Epithelial cell of proximal tubule (primary cell): ENCODE results near the gene ZNF428. TPM values are rescaled to one million over a fixed set of nuclear protein-coding genes. Genes with fewer than 3 reads are reported as not detected.

Experiments used
- DNase-seq: peaks from one replicate; pipeline ENCODE4 v3.0.0-alpha.2; 2011; ENCODE audit warnings: low read depth
- H3K4me3 ChIP-seq: 2 replicates; pipeline ENCODE4 v1.5.1; 2011; ENCODE audit warnings: low read depth, mild to moderate bottlenecking, low read length
- total RNA-seq: library from RNA; depleted of rRNA; stranded (reverse); fragments of >200 nt; gene quantifications from 2 replicates; pipeline ENCODE4 v1.2.3, GENCODE V29; 2015
- TF ChIP-seq, protein P1 (sequence below): conservative IDR thresholded peaks from 2 replicates; pipeline ENCODE4 v1.5.1; 2012; ENCODE audit warnings: low read depth, mild to moderate bottlenecking, low read length

The ZNF428 gene
- total RNA-seq, 1 donor from 2014 or later: 60.7 TPM

DNA sequence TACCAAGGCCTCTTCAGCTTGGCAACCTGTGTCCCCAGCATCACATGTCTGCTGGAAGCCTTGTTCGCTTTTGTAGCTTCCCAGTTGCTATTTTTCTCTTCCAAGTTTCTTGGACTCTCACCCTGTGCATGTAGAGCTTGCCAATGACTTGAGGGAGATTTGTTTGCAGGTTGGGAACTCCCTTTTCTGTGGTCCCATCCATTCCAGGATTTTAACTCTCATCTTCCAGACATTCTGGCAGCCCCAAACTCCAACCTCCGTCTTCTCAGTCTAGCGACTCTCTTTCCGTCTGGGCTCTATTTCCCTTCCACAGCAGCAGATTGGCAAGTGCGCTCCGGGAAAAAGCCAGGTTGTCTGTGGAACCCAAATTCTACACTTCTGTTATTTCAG, 41.5 kb upstream of the ZNF428 start:
- no peak overlapping the region for H3K4me3 ChIP-seq
- no peak for DNase-seq
- TF ChIP-seq, protein P1, sequence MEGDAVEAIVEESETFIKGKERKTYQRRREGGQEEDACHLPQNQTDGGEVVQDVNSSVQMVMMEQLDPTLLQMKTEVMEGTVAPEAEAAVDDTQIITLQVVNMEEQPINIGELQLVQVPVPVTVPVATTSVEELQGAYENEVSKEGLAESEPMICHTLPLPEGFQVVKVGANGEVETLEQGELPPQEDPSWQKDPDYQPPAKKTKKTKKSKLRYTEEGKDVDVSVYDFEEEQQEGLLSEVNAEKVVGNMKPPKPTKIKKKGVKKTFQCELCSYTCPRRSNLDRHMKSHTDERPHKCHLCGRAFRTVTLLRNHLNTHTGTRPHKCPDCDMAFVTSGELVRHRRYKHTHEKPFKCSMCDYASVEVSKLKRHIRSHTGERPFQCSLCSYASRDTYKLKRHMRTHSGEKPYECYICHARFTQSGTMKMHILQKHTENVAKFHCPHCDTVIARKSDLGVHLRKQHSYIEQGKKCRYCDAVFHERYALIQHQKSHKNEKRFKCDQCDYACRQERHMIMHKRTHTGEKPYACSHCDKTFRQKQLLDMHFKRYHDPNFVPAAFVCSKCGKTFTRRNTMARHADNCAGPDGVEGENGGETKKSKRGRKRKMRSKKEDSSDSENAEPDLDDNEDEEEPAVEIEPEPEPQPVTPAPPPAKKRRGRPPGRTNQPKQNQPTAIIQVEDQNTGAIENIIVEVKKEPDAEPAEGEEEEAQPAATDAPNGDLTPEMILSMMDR: no peak

GRCh38 chr19:43660301-43660970, 41.0 kb upstream of the ZNF428 start:
- H3K4me3 ChIP-seq: no peak overlapping the region
- DNase-seq: no peak
- TF ChIP-seq, protein P1: no peak

DNA sequence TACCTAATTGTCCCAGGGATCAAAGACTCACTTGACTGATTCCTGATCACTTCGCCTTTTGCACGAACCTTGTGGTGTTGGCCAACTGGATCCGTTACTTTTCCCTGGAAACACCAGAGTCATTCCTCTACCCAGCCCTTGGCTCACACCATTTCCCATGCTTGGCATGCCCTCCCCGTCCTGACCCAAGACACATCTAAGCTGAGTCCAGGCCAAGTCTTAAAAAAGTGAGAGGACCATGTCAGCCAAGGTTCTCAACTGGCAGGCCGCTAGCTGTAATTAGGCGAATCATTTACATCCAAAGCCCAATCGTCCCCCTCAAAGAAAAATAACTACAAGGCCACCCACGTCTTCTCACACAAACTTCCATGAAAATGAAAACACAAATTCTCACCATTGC, 39.1 kb upstream of the ZNF428 start:
- no peak for DNase-seq
- TF ChIP-seq, protein P1: no peak
- H3K4me3 ChIP-seq: no peak overlapping the region

DNA sequence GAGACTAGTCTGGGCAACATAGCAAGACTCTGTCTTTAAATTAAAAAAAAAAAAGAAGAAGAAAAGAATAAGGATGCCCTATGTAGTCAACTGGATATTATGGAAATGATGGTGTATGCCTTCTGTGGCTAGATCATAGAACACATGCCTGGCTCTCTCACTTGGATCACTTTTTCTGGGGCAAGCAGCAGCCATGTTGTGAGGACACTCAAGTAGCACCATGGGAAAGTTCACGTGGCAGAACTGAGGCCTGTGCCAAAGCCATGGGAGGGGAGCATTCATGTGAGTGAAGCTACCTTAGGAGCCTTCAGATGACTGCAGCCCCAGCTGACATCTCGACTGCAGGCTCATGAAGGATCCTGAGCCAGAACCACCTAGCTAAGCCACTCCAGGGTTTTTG, 38.6 kb upstream of the ZNF428 start:
- TF ChIP-seq, protein P1: no peak
- DNase-seq: no peak
- no peak overlapping the region for H3K4me3 ChIP-seq

DNA sequence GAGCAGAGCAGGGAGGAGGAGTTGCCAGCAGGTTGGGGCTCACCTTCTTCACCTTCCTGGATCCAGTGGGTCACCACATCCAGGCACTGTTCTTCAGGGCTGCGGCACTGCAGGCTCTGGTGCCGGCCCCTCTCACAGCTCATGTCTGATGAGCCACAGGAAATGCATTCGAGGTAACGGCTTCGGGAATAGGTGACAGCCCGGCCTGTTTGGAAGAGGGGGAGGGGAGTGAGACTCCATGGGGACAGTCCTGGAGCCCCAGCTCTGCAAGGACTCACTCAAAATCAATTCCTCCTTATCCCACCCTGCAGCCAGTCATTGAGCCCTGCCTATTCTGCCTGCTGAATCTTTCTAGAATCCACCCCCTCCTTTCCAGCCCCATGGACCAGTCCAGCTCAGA, 37.0 kb upstream of the ZNF428 start:
- no peak overlapping the region for H3K4me3 ChIP-seq
- TF ChIP-seq, protein P1: no peak
- DNase-seq: no peak

GRCh38 chr19:43652546-43652874, 33.1 kb upstream of the ZNF428 start:
- no peak for DNase-seq
- H3K4me3 ChIP-seq: no peak overlapping the region
- TF ChIP-seq, protein P1: no peak
